Stimulated activated naive B cell treated with anti-CD40 and anti-IgM and Interleukin-4, amounts not matched to agents 10 μg/mL and 1 μg/mL and 100 μg/mL, for 72 hours (primary cell): ENCODE measurements around the gene GRAP.

Experiments used
- ATAC-seq, 2 donors: fragments of 150-1000 bp; cut with Tn5 transposase; replicated peaks; 2 replicates each; pipeline ENCODE4 v1.10.0; 2021; ENCODE audit warnings: moderate library complexity in 1 of 2
- DNase-seq: peaks from one replicate; pipeline ENCODE4 v3.0.0; 2021
- H3K27ac Mint-ChIP-seq: one replicate; pipeline ENCODE4 v1.8.0; 2022; ENCODE audit warnings: mild to moderate bottlenecking, mixed read lengths
- H3K27me3 Mint-ChIP-seq, 2 donors: one replicate each; pipeline ENCODE4 v1.8.0; 2022; ENCODE audit warnings: mixed read lengths in 2 of 2
- H3K36me3 Mint-ChIP-seq, 2 donors: one replicate each; pipeline ENCODE4 v1.8.0; 2022; ENCODE audit warnings: mixed read lengths in 2 of 2, mild to moderate bottlenecking in 1 of 2
- H3K4me1 Mint-ChIP-seq, 2 donors: one replicate each; pipeline ENCODE4 v1.8.0; 2022; ENCODE audit warnings: mixed read lengths in 2 of 2, mild to moderate bottlenecking in 1 of 2
- H3K4me3 Mint-ChIP-seq, 2 donors: one replicate each; pipeline ENCODE4 v1.8.0; 2022; ENCODE audit warnings: mild to moderate bottlenecking in 2 of 2, mixed read lengths in 2 of 2, moderate library complexity in 1 of 2
- H3K9me3 Mint-ChIP-seq, 2 donors: one replicate each; pipeline ENCODE4 v1.8.0; 2022; ENCODE audit warnings: mixed read lengths in 2 of 2, mild to moderate bottlenecking in 1 of 2

GRAP gene

DNA sequence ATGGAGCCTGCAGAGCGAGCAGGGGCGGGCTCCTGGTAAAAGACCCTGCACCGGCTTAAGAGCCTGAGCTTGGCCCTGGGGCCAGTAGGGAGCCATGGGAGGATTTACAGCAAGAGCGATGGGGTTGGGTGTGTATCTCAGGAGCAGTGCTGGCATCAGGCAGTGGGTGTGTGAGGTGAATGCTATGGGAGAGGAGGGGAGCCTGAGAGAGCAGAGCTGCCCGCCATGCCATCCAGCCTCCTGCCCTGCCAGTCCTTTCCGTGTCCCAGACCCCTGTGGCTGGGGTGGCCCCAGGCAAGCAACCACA is 65.5 kb downstream of the GRAP start:
- H3K4me1 Mint-ChIP-seq, result no peaks in the 10 kb centered on the region
- H3K9me3 Mint-ChIP-seq, result no peaks in the 10 kb centered on the region
- DNase-seq, result no peak
- H3K27me3 Mint-ChIP-seq, result no peaks in the 10 kb centered on the region
- H3K27ac Mint-ChIP-seq, result no peak overlapping the region
- peaks cover 47 to 51% of the 10 kb centered on the region in 2 donors for H3K36me3 Mint-ChIP-seq
- no peak overlapping the region for H3K4me3 Mint-ChIP-seq
- no peak for ATAC-seq

DNA sequence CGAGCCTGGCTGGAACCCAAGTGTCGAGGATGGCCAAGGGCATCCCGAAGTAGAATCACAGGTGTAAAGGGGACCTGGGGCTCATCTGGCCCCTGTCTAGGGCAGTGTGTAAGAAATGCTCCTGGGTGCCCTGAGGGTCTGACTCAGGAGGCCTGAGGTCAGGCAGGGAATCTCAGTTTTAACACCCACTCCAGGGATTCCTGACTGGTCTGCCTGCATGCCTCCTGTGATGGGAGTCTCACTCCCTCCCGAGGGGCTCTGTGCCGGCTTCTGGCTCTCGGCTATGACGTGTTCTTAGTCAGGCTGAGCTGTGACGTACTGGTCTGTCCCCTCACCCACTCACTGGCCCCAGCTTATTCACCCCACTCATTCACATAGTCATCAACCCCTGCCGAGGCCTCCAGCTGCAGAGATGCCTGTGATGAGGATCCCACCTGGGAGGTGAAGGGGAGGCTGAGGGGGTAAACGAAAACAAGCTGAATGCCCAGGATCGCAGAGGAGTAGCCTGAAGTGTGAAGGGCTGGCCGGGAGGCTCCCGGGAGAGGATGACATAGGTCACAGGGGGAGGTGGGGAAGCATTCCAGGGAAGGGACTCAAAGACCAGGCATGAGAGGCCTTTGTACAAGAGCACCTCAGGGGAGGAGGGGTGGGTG is 65.9 kb downstream of the GRAP start:
- DNase-seq (no peak), ATAC-seq (no peak)
- Mint-ChIP-seq H3K36me3 (peaks cover 47 to 48% of the 10 kb centered on the region in 2 donors), H3K27ac (no peak overlapping the region), H3K27me3 (no peaks in the 10 kb centered on the region), H3K9me3 (no peaks in the 10 kb centered on the region), H3K4me3 (no peak overlapping the region), H3K4me1 (no peaks in the 10 kb centered on the region)

GRCh38 chr17:18978655-18979054 is 68.1 kb downstream of the GRAP start:
- ATAC-seq, result no peak
- Mint-ChIP-seq H3K27ac (no peak overlapping the region), H3K36me3 (peaks cover 45 to 47% of the 10 kb centered on the region in 2 donors), H3K27me3 (no peaks in the 10 kb centered on the region), H3K4me1 (peaks cover 6 to 8% of the 10 kb centered on the region in 2 donors), H3K9me3 (no peaks in the 10 kb centered on the region), H3K4me3 (no peak overlapping the region)
- DNase-seq, result no peak

- DNase-seq, result no peak
- Mint-ChIP-seq H3K4me1 (peaks cover 8% of the 10 kb centered on the region in 2 donors), H3K9me3 (no peaks in the 10 kb centered on the region), H3K36me3 (peaks cover 46 to 47% of the 10 kb centered on the region in 2 donors), H3K4me3 (no peak overlapping the region), H3K27me3 (no peaks in the 10 kb centered on the region), H3K27ac (no peak overlapping the region)
- no peak for ATAC-seq
Measured at GRCh38 chr17:18978050-18978449, 68.7 kb downstream of the GRAP start.

DNA sequence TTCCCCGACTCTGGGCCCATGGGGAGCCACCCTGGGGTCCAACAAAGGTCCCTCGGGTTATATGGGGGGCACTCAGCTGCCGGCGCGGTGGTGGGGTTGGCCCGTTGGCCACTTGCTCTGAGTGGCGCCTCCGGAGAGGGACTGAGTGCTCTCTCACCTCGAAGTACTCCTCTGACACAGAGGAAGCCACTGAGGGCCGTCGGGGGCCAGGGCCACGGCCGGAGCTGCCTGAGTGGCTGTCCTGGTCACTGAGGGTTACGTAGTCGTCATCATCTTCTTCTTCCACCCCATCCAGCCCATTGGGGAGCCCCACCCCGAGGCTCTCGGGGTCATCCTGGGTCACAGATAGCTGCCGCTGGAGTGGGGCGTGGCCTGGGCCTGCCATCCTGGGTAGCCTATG is 69.1 kb downstream of the GRAP start:
- no peak overlapping the region for H3K4me3 Mint-ChIP-seq
- H3K36me3 Mint-ChIP-seq, result peaks cover 48 to 50% of the 10 kb centered on the region in 2 donors

GRCh38 chr17:18977021-18977420 is 69.7 kb downstream of the GRAP start:
- no peaks in the 10 kb centered on the region for H3K27me3 Mint-ChIP-seq
- H3K27ac Mint-ChIP-seq, result no peak overlapping the region
- ATAC-seq, result no peak
- no peaks in the 10 kb centered on the region for H3K9me3 Mint-ChIP-seq
- peaks cover 50 to 55% of the 10 kb centered on the region in 2 donors for H3K36me3 Mint-ChIP-seq
- no peak for DNase-seq
- no peak overlapping the region for H3K4me3 Mint-ChIP-seq
- peaks cover 8% of the 10 kb centered on the region in 2 donors for H3K4me1 Mint-ChIP-seq

More for the DNA sequence above, 69.1 kb downstream of the GRAP start:
- no peak for ATAC-seq
- no peak for DNase-seq
- Mint-ChIP-seq H3K27me3 (no peaks in the 10 kb centered on the region), H3K4me1 (peaks cover 8% of the 10 kb centered on the region in 2 donors), H3K9me3 (no peaks in the 10 kb centered on the region), H3K27ac (no peak overlapping the region)

- DNase-seq (no peak), ATAC-seq (no peak)
- Mint-ChIP-seq H3K9me3 (no peaks in the 10 kb centered on the region), H3K4me1 (peaks cover 8% of the 10 kb centered on the region in 2 donors), H3K4me3 (no peak overlapping the region), H3K36me3 (peaks cover 52 to 59% of the 10 kb centered on the region in 2 donors), H3K27me3 (no peaks in the 10 kb centered on the region), H3K27ac (peak overlapping the region; percentile 25)
Measured at GRCh38 chr17:18976201-18976600, 70.6 kb downstream of the GRAP start.

DNA sequence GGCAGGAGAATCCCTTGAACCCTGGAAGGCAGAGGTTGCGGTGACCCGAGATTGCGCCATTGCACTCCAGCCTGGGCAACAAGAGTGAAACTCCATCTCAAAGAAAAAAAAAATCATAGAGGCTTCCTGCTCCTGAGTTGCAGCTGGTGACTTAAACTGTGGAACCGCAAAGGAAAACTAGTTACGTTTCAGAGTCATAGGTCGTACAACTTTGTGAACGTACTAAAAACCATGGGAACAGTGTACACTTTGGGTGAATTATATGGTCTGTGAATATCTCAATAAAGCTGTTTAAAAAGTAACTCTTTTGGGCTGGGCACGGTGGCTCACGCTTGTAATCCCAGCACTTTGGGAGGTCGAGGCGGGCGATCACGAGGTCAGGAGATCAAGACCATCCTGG is 71.2 kb downstream of the GRAP start:
- Mint-ChIP-seq H3K27me3 (no peaks in the 10 kb centered on the region), H3K27ac (no peak overlapping the region), H3K4me3 (no peak overlapping the region), H3K4me1 (peaks cover 8% of the 10 kb centered on the region in 2 donors), H3K9me3 (no peaks in the 10 kb centered on the region), H3K36me3 (peaks cover 52 to 61% of the 10 kb centered on the region in 2 donors)
- DNase-seq, result no peak
- no peak for ATAC-seq

- ATAC-seq, result peak; percentile 34 to 57
- H3K9me3 Mint-ChIP-seq, result no peaks in the 10 kb centered on the region
- DNase-seq, result no peak
- no peaks in the 10 kb centered on the region for H3K27me3 Mint-ChIP-seq
- H3K4me3 Mint-ChIP-seq, result no peak overlapping the region
- peaks cover 8% of the 10 kb centered on the region in 2 donors for H3K4me1 Mint-ChIP-seq
- peaks cover 54 to 67% of the 10 kb centered on the region in 2 donors for H3K36me3 Mint-ChIP-seq
- peak overlapping the region; percentile 25 for H3K27ac Mint-ChIP-seq
Measured at GRCh38 chr17:18974407-18975149, 72.2 kb downstream of the GRAP start.

DNA sequence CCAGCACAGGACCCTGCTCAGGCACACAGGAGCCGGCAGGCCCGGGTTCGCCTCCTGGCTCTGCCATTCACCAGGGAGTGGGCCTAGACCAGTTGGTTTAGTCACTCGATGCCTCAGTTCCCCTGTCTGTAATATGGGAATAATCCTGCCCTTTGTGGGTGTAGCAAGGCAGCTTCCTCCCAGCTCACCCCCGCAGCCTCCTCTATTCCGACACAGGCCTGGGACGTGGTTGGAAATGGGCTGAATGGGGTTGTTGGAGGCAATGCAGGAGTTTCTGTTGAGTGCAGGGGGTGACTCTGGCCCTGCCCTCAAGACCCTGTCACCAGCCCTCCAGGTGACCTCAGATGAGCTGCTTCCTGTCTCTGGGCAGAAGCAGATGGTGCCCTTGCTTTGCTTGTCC is 75.0 kb downstream of the GRAP start:
- no peak for DNase-seq
- H3K27me3 Mint-ChIP-seq, result no peaks in the 10 kb centered on the region

More for the DNA sequence above, 75.0 kb downstream of the GRAP start:
- Mint-ChIP-seq H3K9me3 (no peaks in the 10 kb centered on the region), H3K4me1 (peaks cover 8% of the 10 kb centered on the region in 2 donors), H3K27ac (no peak overlapping the region), H3K36me3 (peaks cover 34 to 49% of the 10 kb centered on the region in 2 donors), H3K4me3 (no peak overlapping the region)
- no peak for ATAC-seq
